ENCODE results near the gene RPL22. TPM values are rescaled to one million over a fixed set of nuclear protein-coding genes. Genes with fewer than 3 reads are reported as not detected.

RPL22 gene
- total RNA-seq, 1 experiment from 2014 or later: 441 TPM

- no peaks in the 10 kb centered on the region for H3K36me3 Mint-ChIP-seq
- ChIA-PET CTCF (interaction anchor here (1.1 to 2.0 kb wide), 4 partner anchors 16 to 60 kb away, joined by 4 to 7 read pairs (median 4); no protein-coding TSS in a partner anchor), POLR2A (no interaction called here)
- peaks cover 19% of the 10 kb centered on the region for H3K27me3 Mint-ChIP-seq (ENCODE audit: low read depth)
- TF ChIP-seq GTF2I (CRISPR knock-in tag; conservative IDR thresholded peaks at IDR 0.05): no peak
- TF ChIP-seq ZBTB43 (CRISPR knock-in tag; IDR thresholded peaks at IDR 0.05): no peak
- no peak for TF ChIP-seq ZNF425 (CRISPR knock-in tag; conservative IDR thresholded peaks at IDR 0.05)
- TF ChIP-seq E2F4 (CRISPR knock-in tag; IDR thresholded peaks at IDR 0.05; ENCODE audit: borderline replicate concordance, low read depth): no peak
- ATAC-seq (no peak), DNase-seq (ENCODE audit: low spot score) (peak; percentile 61)
- H3K9me3 Mint-ChIP-seq: no peaks in the 10 kb centered on the region
- H3K4me1 Mint-ChIP-seq: peaks cover 4% of the 10 kb centered on the region
- no peak overlapping the region for H3K4me3 Mint-ChIP-seq
- no peak overlapping the region for H3K27ac Mint-ChIP-seq
These were observed 54.6 kb downstream of the RPL22 start for GRCh38 chr1:6144647-6145395.

- H3K36me3 Mint-ChIP-seq: no peaks in the 10 kb centered on the region
- POLR2A ChIA-PET: no interaction called here
- no peaks in the 10 kb centered on the region for H3K9me3 Mint-ChIP-seq
- peaks cover 4% of the 10 kb centered on the region for H3K4me1 Mint-ChIP-seq
- H3K4me3 Mint-ChIP-seq: no peak overlapping the region
- CTCF ChIA-PET: interaction anchor here (2.0 kb wide), 1 partner anchor 17 kb away, joined by 4 read pairs; no protein-coding TSS in a partner anchor
- H3K27me3 Mint-ChIP-seq (ENCODE audit: low read depth): peaks cover 19% of the 10 kb centered on the region
- DNase-seq (ENCODE audit: low spot score) (no peak), ATAC-seq (no peak)
- no peak overlapping the region for H3K27ac Mint-ChIP-seq
- TF ChIP-seq ZNF263 (CRISPR knock-in tag; IDR thresholded peaks at IDR 0.05; ENCODE audit: low read depth): no peak
- no peak for TF ChIP-seq ATF6 (CRISPR knock-in tag; IDR thresholded peaks at IDR 0.05)
- no peak for TF ChIP-seq SOX15 (CRISPR knock-in tag; IDR thresholded peaks at IDR 0.05)
- no peak for TF ChIP-seq SP1 (CRISPR knock-in tag; conservative IDR thresholded peaks at IDR 0.05)
- TF ChIP-seq ZNF423 (CRISPR knock-in tag; IDR thresholded peaks at IDR 0.05): no peak
- TF ChIP-seq FOXK1 (CRISPR knock-in tag; IDR thresholded peaks at IDR 0.05): no peak
- TF ChIP-seq ZBTB43 (CRISPR knock-in tag; IDR thresholded peaks at IDR 0.05): no peak
- TF ChIP-seq HMGA2 (CRISPR knock-in tag; IDR thresholded peaks at IDR 0.05): no peak
- no peak for TF ChIP-seq ZNF219 (CRISPR knock-in tag; IDR thresholded peaks at IDR 0.05; ENCODE audit: borderline replicate concordance)
- TF ChIP-seq ATF1 (CRISPR knock-in tag; IDR thresholded peaks at IDR 0.05): no peak
- no peak for TF ChIP-seq CREM (CRISPR knock-in tag; IDR thresholded peaks at IDR 0.05)
- TF ChIP-seq TEAD4 (CRISPR knock-in tag; IDR thresholded peaks at IDR 0.05): no peak
- no peak for TF ChIP-seq ZNF138 (CRISPR knock-in tag; conservative IDR thresholded peaks at IDR 0.05)
- TF ChIP-seq STAT6 (CRISPR knock-in tag; conservative IDR thresholded peaks at IDR 0.05; ENCODE audit: low read depth): no peak
These were observed 55.2 kb downstream of the RPL22 start for GRCh38 chr1:6144175-6144574.
